ENCODE data around the gene CEBPZOS. TPM values are rescaled to one million over a fixed set of nuclear protein-coding genes. Genes with fewer than 3 reads are reported as not detected.

The CEBPZOS gene
- total RNA-seq, 1 donor from 2014 or later, result not detected

- no peaks in the 10 kb centered on the region for H3K9me3 Mint-ChIP-seq
- H3K36me3 Mint-ChIP-seq, result no peaks in the 10 kb centered on the region
- H3K4me1 Mint-ChIP-seq (ENCODE audit: unreplicated experiment), result peaks cover 5% of the 10 kb centered on the region
- TF ChIP-seq, protein P1, sequence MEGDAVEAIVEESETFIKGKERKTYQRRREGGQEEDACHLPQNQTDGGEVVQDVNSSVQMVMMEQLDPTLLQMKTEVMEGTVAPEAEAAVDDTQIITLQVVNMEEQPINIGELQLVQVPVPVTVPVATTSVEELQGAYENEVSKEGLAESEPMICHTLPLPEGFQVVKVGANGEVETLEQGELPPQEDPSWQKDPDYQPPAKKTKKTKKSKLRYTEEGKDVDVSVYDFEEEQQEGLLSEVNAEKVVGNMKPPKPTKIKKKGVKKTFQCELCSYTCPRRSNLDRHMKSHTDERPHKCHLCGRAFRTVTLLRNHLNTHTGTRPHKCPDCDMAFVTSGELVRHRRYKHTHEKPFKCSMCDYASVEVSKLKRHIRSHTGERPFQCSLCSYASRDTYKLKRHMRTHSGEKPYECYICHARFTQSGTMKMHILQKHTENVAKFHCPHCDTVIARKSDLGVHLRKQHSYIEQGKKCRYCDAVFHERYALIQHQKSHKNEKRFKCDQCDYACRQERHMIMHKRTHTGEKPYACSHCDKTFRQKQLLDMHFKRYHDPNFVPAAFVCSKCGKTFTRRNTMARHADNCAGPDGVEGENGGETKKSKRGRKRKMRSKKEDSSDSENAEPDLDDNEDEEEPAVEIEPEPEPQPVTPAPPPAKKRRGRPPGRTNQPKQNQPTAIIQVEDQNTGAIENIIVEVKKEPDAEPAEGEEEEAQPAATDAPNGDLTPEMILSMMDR (conservative IDR thresholded peaks at IDR 0.05), result no peak
- H3K27me3 Mint-ChIP-seq, result peaks cover 5% of the 10 kb centered on the region
- no peak within 1 kb of the TSS for H3K4me3 Mint-ChIP-seq
- H3K27ac Mint-ChIP-seq, result no peak within 1 kb of the TSS
- no peak for DNase-seq (ENCODE audit: extremely low spot score, unreplicated experiment)
Measured at GRCh38 chr2:37188570-37188969, 7.7 kb upstream of the CEBPZOS start, which contains the start of gene SULT6B1. SULT6B1 (minus strand) TSS chr2:37188670; CDS start chr2:37188640, 30 bp downstream.

DNA sequence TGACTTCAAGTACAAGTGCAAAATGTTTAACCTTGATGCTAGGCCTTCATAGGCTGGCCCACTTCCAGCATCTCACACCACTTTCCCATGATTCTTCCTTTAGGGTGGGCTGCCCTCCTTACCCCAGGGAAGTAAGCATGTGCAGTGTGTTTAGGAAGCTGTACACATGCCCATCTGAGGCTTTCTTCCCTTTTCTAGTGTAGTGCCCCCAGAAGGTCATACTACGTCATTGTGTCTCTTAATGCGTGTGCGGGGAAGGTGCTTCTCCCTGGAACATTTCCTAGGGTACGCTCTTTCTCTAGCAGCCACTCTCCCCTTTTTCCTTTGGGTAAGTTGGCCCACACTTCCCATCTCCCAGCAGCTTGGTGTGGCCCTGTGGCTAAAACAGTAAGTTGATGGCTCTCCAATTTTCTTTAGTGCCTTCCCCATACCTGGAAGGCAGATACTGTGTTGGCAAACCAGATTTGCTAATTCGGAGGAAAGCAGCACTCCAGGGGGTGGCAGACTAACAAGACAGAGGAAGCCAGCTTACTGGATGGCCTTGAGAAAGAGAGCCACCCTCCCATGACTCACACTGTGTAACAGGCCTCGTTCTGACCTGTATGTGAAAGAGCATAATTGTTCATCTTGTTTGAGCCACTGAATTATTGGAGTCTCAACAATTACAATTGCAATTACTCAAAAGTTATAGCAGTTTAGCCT, 6.7 kb upstream of the CEBPZOS start:
- Mint-ChIP-seq H3K9me3 (no peaks in the 10 kb centered on the region), H3K4me1 (ENCODE audit: unreplicated experiment) (peaks cover 5% of the 10 kb centered on the region), H3K27ac (no peak overlapping the region), H3K27me3 (peaks cover 5% of the 10 kb centered on the region), H3K4me3 (no peak overlapping the region), H3K36me3 (no peaks in the 10 kb centered on the region)
- TF ChIP-seq, protein P1 (conservative IDR thresholded peaks at IDR 0.05), result no peak
- no peak for DNase-seq (ENCODE audit: extremely low spot score, unreplicated experiment)

GRCh38 chr2:37190290-37190689, 6.0 kb upstream of the CEBPZOS start:
- H3K4me1 Mint-ChIP-seq (ENCODE audit: unreplicated experiment), result peaks cover 5% of the 10 kb centered on the region

DNA sequence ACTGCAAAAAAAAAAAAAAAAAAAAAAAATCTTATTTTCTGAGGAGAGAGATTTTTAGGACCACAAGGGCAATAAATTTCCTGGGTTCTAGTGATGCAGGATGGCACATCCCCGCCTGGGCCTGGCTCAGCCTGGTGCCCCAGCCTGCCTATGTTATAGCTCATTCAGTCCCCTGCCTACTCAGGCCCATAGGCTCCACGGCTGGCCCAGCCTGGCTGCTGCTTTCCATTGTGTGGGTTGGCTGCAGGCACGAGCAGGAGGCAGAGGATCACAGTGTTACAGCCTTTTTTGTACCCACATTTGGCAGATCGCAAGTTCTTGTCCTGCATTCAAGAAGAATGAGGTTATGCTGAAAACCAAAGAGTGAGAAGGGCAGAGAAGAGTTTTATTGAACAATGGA, 5.0 kb upstream of the CEBPZOS start:
- TF ChIP-seq, protein P1 (conservative IDR thresholded peaks at IDR 0.05), result no peak
- Mint-ChIP-seq H3K4me1 (ENCODE audit: unreplicated experiment) (peaks cover 5% of the 10 kb centered on the region), H3K27me3 (peaks cover 3% of the 10 kb centered on the region), H3K36me3 (no peaks in the 10 kb centered on the region), H3K9me3 (no peaks in the 10 kb centered on the region), H3K4me3 (no peak overlapping the region), H3K27ac (no peak overlapping the region)
- no peak for DNase-seq (ENCODE audit: extremely low spot score, unreplicated experiment)

More at GRCh38 chr2:37190290-37190689, 6.0 kb upstream of the CEBPZOS start:
- TF ChIP-seq, protein P1 (conservative IDR thresholded peaks at IDR 0.05), result no peak
- no peak for DNase-seq (ENCODE audit: extremely low spot score, unreplicated experiment)
- Mint-ChIP-seq H3K4me3 (no peak overlapping the region), H3K9me3 (no peaks in the 10 kb centered on the region), H3K36me3 (no peaks in the 10 kb centered on the region), H3K27ac (no peak overlapping the region), H3K27me3 (peaks cover 5% of the 10 kb centered on the region)

DNA sequence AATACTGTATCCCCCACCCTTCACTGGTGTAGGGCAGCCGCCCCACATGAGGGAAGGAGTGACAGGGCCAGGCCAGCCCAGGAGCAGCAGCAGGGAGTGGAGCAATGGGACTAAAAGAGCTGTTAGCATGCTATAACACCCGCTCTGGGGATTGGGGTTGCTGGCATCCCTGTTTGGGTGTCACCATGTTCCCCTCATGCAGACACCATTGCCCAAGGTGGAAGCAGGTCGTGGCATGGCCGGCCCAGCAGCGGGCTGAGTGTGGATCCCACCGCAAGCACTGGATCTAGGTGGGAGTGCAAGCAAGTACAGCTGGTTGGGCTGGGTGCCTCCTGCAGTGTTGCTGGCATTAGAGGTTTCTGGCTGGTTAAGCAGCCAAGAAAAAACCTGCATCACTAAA, 4.5 kb upstream of the CEBPZOS start:
- H3K36me3 Mint-ChIP-seq, result no peaks in the 10 kb centered on the region
- TF ChIP-seq, protein P1 (conservative IDR thresholded peaks at IDR 0.05), result no peak
- H3K4me1 Mint-ChIP-seq (ENCODE audit: unreplicated experiment), result peaks cover 5% of the 10 kb centered on the region
- no peaks in the 10 kb centered on the region for H3K9me3 Mint-ChIP-seq
- no peak for DNase-seq (ENCODE audit: extremely low spot score, unreplicated experiment)
- H3K27me3 Mint-ChIP-seq, result peaks cover 3% of the 10 kb centered on the region
- H3K4me3 Mint-ChIP-seq, result no peak overlapping the region
- no peak overlapping the region for H3K27ac Mint-ChIP-seq
